NAMALWA (cell line): ENCODE measurements around the gene HEATR3.
"Not testable (repeated sequence)": the region's sequence is repeated elsewhere in the genome, so short reads cannot be mapped to it uniquely, and the experiment has no call there.

Experiments used
- DNase-seq: peaks from one replicate; pipeline ENCODE4 v3.0.0-alpha.2; 2015; ENCODE audit warnings: low spot score

The HEATR3 gene

DNA sequence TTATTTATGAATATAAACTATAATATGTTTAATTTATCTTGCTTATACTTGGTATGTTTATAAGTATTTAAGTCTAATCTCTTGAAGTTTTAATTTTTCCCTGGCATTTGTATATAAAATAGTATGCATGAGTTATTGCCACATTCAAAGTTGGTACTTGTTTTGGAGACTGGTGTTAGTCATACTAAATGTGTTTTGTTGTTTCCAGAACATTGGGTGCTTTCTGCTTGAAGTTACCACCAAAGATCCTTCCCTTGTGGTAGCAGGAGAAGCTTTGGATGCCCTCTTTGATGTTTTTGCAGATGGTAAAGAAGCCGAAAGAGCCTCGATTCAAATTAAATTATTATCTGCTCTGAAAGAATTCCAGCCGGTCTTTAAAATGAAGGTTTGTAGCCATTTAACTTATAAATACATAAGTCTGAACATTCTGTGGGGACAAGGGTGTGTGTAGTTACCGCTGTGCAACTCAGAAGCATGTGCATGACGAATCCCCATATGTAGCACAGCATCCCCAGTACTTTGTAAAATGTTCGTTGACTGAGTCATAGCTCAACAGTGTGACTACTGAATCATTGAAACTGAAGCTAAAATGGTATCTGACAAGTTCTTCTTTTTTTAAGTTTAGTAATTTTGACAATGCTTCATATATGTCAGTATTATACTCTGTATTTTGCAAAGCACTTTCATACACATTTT, 36.4 kb downstream of the HEATR3 start:
- no peak for DNase-seq

GRCh38 chr16:50103764-50104163, 38.0 kb downstream of the HEATR3 start:
- DNase-seq: no peak

DNA sequence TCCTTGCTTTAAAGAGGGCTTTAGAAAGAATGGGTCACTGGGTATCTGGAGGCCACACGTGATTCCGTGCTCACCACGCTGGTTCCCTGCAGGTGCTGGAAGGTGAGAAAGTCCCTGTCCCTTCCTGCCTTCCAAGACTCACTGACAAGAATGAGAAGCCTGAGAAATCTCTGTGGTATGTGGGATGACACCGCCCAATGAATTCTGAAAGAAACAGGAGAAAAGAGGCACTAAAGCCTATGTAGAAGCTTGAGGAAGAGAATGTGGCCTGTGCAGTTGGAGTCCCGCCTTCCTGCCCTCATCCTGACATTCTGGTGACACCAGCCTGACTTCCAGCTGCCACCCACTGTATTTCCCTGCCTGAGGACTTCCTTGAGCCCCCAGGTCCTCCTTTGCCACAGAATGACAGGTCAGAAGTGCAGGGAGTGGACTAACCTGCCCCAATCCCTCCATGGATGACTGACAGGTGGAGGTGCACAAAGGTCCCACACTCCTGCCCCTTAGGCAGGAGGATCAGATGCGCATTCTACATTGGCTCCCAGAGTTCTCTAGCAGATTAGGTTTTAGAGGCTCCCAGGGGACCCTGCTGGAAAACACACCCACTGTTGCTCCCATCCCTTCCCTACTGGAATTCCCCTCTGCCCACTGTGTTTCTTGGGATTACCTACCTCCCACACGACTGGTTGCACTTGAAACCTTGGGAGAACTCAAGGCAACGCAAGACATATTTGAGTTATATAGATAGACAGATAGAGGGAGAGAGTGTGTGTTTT, 48.8 kb downstream of the HEATR3 start:
- no peak for DNase-seq

DNA sequence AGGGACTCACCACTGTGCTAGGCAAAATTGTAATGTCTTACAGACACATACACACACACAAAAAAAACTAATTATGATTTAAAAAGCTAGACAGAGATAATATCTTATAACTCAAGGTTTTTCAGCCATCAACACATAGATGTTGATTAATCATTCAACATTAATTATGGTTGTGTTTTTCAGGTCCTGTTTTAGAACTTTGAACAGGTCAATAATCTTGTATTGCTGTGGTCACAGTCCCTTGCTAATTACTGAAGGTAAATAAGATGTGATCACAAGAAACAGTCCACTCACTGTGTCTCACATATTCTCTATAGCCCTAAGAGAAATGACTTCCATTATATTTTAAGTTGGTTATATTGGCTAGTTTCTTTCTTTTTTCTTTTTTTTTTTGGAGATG, 54.9 kb downstream of the HEATR3 start:
- no peak for DNase-seq

- no peak for DNase-seq
Measured at GRCh38 chr16:50121278-50121677, 55.5 kb downstream of the HEATR3 start.

DNA sequence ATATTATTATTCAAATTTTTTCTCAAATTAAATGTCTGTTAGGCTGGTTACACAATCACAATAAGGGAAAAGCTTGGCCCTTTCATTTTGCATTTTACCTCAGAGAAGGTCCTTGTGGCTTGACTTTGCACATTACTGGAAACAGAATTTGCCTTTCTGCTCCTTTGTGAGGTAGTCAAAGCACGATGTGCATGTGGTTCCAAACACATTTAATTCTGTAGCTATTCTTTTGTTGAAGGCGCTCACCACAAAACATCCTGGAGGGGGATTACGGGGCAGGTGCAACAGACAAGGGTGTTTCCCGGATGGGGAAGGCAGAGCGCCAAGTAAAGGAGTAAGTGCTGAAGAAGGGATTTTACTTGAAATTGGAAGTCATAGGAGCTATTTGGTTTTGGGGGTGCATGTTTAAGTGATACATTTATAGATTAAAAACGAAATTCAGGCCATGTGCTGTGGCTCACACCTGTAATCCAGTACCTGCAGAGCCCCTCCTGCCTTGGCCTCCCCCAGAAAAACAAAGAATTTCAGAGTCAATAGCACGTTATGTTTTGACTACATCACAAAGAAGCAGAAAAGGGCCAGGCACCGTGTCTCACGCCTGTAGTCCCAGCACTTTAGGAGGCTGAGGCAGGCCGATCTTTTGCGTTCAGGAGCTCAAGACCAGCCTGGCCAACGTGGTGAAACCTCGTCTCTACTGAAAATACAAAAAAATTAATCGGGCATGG, 56.1 kb downstream of the HEATR3 start:
- DNase-seq: no peak

- no peak for DNase-seq
Measured at GRCh38 chr16:50123417-50123816, 57.6 kb downstream of the HEATR3 start.

- no peak for DNase-seq
Measured at GRCh38 chr16:50124769-50125168, 59.0 kb downstream of the HEATR3 start.

DNA sequence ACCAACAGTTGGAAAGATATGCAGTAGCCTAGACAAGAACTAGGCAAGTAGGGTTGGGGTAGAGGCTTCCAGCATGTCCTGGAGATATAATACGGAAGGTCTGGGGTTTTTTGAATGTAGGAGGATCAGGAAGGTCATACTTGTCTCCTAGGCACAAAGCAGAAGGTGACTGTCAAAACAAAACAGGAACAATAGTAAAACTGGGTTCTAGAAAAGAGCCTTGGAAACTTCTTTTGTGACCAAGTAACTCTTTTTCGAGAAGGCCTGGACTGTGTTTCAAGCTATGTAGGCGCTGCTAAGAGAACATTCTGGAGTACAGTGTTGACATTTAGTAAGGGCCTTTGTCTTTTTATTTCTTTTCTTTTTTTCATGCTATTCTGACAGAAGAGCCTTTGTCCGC, 60.4 kb downstream of the HEATR3 start:
- DNase-seq: no peak

DNA sequence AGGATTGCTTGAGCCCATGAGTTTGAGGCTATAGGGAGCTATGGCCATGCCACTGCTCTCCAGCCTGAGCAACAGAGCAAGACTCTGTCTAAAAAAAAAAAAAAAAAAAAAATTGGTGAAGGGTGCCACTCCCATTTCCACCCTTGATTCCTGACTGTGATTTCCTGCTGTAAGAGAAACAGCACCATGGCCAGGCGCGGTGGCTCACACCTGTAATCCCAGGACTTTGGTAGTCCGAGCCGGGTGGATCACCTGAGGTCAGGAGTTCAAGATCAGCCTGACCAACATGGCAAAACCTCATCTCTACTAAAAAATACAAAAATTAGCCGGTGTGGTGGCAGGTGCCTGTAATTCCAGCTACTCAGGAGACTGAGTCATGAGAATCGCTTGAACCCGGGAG, 66.8 kb downstream of the HEATR3 start:
- DNase-seq: not testable (repeated sequence)

- no peak for DNase-seq
Measured at GRCh38 chr16:50133214-50133613, 67.4 kb downstream of the HEATR3 start.

DNA sequence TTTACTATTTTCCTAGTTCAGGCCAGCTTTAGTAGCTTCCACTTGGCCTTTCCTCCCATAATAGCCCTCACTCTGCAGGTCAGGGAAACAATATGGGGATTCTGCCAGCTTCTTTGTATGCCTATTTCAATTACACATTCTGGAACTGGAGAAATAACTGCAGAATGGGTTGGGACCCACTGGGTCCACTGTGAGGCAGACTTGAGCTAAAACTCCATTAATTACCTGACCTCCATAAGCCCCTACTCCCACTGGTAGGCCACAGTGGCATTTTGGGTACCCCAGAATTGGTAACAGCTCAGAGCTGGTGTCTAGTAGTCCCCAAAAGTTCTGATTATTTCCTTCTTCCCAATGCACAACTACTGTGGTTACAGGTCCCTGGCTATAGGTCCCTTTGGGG, 70.6 kb downstream of the HEATR3 start:
- no peak for DNase-seq

- DNase-seq: no peak
Measured at GRCh38 chr16:50137268-50137667, 71.5 kb downstream of the HEATR3 start.

GRCh38 chr16:50139580-50139979, 73.8 kb downstream of the HEATR3 start:
- DNase-seq: no peak

DNA sequence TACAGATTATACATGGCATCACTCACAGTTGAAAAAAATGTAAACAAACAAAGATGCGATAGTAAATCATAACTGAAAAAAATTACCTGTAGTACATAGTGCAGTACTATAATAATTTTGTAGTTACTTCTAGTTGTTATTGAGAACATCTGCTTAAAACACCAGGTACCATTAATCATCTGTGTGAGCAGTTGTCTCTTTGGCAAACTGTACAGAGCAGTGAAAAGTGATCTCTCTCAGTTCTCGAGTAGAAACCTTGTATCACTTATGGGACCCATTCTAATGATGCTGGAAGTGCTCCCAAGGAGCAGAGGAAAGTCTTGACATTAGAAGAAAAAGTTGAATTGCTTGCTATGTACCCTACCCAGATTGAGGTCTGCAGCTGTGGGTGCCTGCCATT, 78.4 kb downstream of the HEATR3 start:
- no peak for DNase-seq

DNA sequence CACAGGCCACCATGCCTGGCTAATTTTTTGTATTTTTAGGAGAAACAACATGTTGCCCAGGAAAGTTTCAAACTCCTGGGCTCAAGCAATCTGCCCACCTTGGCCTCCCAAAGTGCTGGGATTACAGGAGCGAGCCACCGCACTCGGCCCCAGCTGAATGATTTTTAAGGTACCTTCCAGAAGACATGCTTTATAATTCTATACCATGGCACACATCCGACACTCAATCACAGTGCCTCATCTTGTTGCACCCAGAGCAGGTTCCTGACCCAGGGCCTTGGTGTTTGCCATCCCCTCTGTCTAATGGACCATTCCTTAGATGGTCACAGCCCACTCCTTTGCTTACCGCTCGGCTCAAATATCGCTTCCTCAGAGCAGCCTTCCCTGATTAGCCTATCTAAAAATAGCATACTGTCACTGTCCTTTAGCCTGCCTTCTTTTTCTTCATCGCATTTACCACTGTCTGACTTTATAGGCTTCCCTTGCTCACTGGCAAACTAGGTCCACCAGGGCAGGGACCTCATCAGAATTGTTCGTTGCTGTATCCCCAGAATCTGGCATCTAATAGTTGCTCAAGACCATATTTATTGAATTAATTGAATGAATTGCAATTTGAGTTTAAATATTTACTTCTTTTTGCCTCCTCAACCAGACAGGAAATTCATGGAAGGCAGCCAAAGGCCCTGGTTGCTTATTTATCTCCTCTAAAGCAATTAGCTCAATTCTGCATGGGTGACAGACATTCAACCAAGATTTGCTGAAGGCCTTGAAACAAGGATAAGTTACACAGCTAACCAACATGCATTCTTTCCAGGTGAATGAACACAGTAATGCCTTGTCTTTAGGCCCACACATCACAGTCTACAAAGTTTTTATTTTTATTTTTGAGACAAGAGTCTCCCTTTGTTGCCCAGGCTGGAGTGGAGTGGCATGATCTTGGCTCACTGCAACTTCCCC, 81.0 kb downstream of the HEATR3 start:
- DNase-seq: no peak

GRCh38 chr16:50151322-50151721, 85.6 kb downstream of the HEATR3 start:
- no peak for DNase-seq

DNA sequence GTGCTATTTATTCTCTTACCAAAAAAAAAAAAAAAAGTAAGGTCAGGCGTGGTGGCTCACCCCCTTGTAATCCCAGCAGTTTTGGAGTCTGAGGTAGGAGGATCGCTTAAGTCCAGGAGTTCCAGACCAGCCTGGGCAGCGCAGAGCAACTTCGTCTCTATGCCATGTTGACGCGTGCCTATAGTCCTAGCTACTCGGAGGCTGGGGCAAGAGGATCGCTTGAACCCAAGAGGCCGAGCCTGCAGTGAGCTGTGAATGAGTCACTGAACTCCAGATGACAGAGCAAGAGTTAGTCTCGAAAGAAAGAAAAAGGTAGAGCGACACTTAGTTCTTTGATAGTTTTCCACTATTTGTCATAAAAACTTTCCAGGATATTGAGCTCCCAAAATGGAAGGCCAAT, 86.0 kb downstream of the HEATR3 start:
- DNase-seq: no peak

GRCh38 chr16:50152351-50152806, 86.6 kb downstream of the HEATR3 start:
- DNase-seq: peak; percentile 86

- DNase-seq: no peak
Measured at GRCh38 chr16:50152807-50153595, 87.2 kb downstream of the HEATR3 start, which contains the start of gene TENT4B. TENT4B (plus strand) TSS chr16:50153306; CDS start chr16:50153622, 316 bp downstream.
